ENCODE measurements around the gene CDCA4. TPM values are rescaled to one million over a fixed set of nuclear protein-coding genes. Genes with fewer than 3 reads are reported as not detected.

Gene CDCA4
- total RNA-seq, 6 experiments from 2014 or later: 11.6 to 20.3 (median 18.4) TPM

- Mint-ChIP-seq H3K4me3 (peak overlapping the region; percentile 90), H3K27ac (peak overlapping the region; percentile 84), H3K27me3 (ENCODE audit: insufficient read depth) (no peaks in the 10 kb centered on the region), H3K9me3 (no peaks in the 10 kb centered on the region), H3K4me1 (ENCODE audit: low read depth) (peaks cover 56% of the 10 kb centered on the region), H3K36me3 (ENCODE audit: low read depth) (no peaks in the 10 kb centered on the region)
- TF ChIP-seq CTCF (IDR thresholded peaks at IDR 0.05): no peak
- DNase-seq: no peak
Observed at GRCh38 chr14:104969741-104970230, 51.1 kb downstream of the CDCA4 start.

- TF ChIP-seq CTCF (IDR thresholded peaks at IDR 0.05): no peak
- peak overlapping the region; percentile 66 for H3K27ac Mint-ChIP-seq
- H3K27me3 Mint-ChIP-seq (ENCODE audit: insufficient read depth): no peaks in the 10 kb centered on the region; the same call in 1 of the 2 replicates
- H3K4me3 Mint-ChIP-seq: peak overlapping the region; percentile 90
- H3K9me3 Mint-ChIP-seq: no peaks in the 10 kb centered on the region
- DNase-seq: peak; percentile 24
- peaks cover 47% of the 10 kb centered on the region for H3K4me1 Mint-ChIP-seq (ENCODE audit: low read depth)
- H3K36me3 Mint-ChIP-seq (ENCODE audit: low read depth): no peaks in the 10 kb centered on the region; the same call in 1 of the 2 replicates
Observed at GRCh38 chr14:104968541-104969401, 52.1 kb downstream of the CDCA4 start.

GRCh38 chr14:104968153-104968527 lies 52.7 kb downstream of the CDCA4 start:
- DNase-seq: peak; percentile 26
- H3K4me3 Mint-ChIP-seq: peak overlapping the region; percentile 90
- peak overlapping the region; percentile 66 for H3K27ac Mint-ChIP-seq

GRCh38 chr14:104967386-104968152 lies 53.3 kb downstream of the CDCA4 start:
- no peak for TF ChIP-seq CTCF (IDR thresholded peaks at IDR 0.05)
- DNase-seq: no peak
- Mint-ChIP-seq H3K4me1 (ENCODE audit: low read depth) (peaks cover 47% of the 10 kb centered on the region), H3K27ac (peak overlapping the region; percentile 66), H3K36me3 (ENCODE audit: low read depth) (no peaks in the 10 kb centered on the region; the same call in 1 of the 2 replicates), H3K9me3 (no peaks in the 10 kb centered on the region), H3K27me3 (ENCODE audit: insufficient read depth) (no peaks in the 10 kb centered on the region; the same call in 1 of the 2 replicates), H3K4me3 (peak overlapping the region; percentile 90)

More at GRCh38 chr14:104968153-104968527, 52.7 kb downstream of the CDCA4 start:
- Mint-ChIP-seq H3K9me3 (no peaks in the 10 kb centered on the region), H3K27me3 (ENCODE audit: insufficient read depth) (no peaks in the 10 kb centered on the region; the same call in 1 of the 2 replicates), H3K4me1 (ENCODE audit: low read depth) (peaks cover 44% of the 10 kb centered on the region), H3K36me3 (ENCODE audit: low read depth) (no peaks in the 10 kb centered on the region; the same call in 1 of the 2 replicates)
- no peak for TF ChIP-seq CTCF (IDR thresholded peaks at IDR 0.05)

- TF ChIP-seq CTCF (IDR thresholded peaks at IDR 0.05): no peak
- DNase-seq: no peak
- no peak overlapping the region for H3K27ac Mint-ChIP-seq
- H3K36me3 Mint-ChIP-seq (ENCODE audit: low read depth): no peaks in the 10 kb centered on the region; the same call in 1 of the 2 replicates
- H3K27me3 Mint-ChIP-seq (ENCODE audit: insufficient read depth): no peaks in the 10 kb centered on the region; the same call in 1 of the 2 replicates
- H3K4me3 Mint-ChIP-seq: no peak overlapping the region
- peaks cover 41% of the 10 kb centered on the region for H3K4me1 Mint-ChIP-seq (ENCODE audit: low read depth)
- H3K9me3 Mint-ChIP-seq: no peaks in the 10 kb centered on the region
Observed at GRCh38 chr14:104966981-104967385, 53.9 kb downstream of the CDCA4 start.
